Ascending aorta (tissue), 2 donors: ENCODE data around the gene TTC24. TPM values are rescaled to one million over a fixed set of nuclear protein-coding genes. Genes with fewer than 3 reads are reported as not detected.

Source experiments
- DNase-seq, 2 donors: peaks; one replicate each; pipeline ENCODE4 v3.0.0-alpha.2; 2019; ENCODE audit warnings: low spot score in 2 of 2
- H3K27ac ChIP-seq, 2 donors: fragments of 200-600 bp; sonication (generic); one replicate each; pipeline ENCODE4 v1.5.1; 2016 to 2017; ENCODE audit warnings: mild to moderate bottlenecking in 1 of 2
- H3K27me3 ChIP-seq: fragments of 200-600 bp; sonication (generic); one replicate; pipeline ENCODE4 v1.5.1; 2017
- H3K36me3 ChIP-seq, 2 donors: fragments of 200-600 bp; sonication (generic); one replicate each; pipeline ENCODE4 v1.5.1; 2016
- H3K4me1 ChIP-seq, 2 donors: fragments of 200-600 bp; sonication (generic); one replicate each; pipeline ENCODE4 v1.5.1; 2016 to 2017; ENCODE audit warnings: mild to moderate bottlenecking in 1 of 2
- H3K4me3 ChIP-seq, 2 donors: fragments of 200-600 bp; sonication (generic); one replicate each; pipeline ENCODE4 v1.5.1; 2016 to 2017; ENCODE audit warnings: mild to moderate bottlenecking in 1 of 2
- H3K9me3 ChIP-seq, 2 donors: fragments of 200-600 bp; sonication (generic); one replicate each; pipeline ENCODE4 v1.5.1; 2016
- CTCF ChIP-seq, 3 experiments: fragments of 200-600 bp in 2 of 3; fragments of 450-650 bp in 1 of 3; sonication (generic) in 2 of 3; IDR thresholded peaks; one replicate each; pipeline ENCODE4 v1.5.1; 2016 to 2019; ENCODE audit warnings: antibody characterized with exemption in 3 of 3, mild to moderate bottlenecking in 1 of 3, moderate library complexity in 1 of 3
- intact Hi-C: fragments of 100-400 bp; cut with DNase I; formaldehyde crosslinking; loops from one replicate; pipeline ENCODE4 v1.15.1; 2023
- total RNA-seq: library from RNA; depleted of rRNA; stranded (reverse); fragments of >200 nt; gene quantifications from one replicate; pipeline ENCODE4 v1.1.0, GENCODE V29; 2016

TTC24 gene
- total RNA-seq, 1 donor from 2014 or later, result not detected

- H3K4me1 ChIP-seq, result no peaks in the 10 kb centered on the region
- DNase-seq, result no peak
- TF ChIP-seq CTCF (IDR thresholded peaks at IDR 0.05), result no peak
- no peaks in the 10 kb centered on the region for H3K27me3 ChIP-seq
- intact Hi-C loops, result no loop called here
- H3K27ac ChIP-seq, result no peak overlapping the region
- H3K36me3 ChIP-seq, result no peaks in the 10 kb centered on the region
- H3K9me3 ChIP-seq, result no peaks in the 10 kb centered on the region
- no peak overlapping the region for H3K4me3 ChIP-seq
Measured at GRCh38 chr1:156554971-156555370, 24.6 kb upstream of the TTC24 start.

DNA sequence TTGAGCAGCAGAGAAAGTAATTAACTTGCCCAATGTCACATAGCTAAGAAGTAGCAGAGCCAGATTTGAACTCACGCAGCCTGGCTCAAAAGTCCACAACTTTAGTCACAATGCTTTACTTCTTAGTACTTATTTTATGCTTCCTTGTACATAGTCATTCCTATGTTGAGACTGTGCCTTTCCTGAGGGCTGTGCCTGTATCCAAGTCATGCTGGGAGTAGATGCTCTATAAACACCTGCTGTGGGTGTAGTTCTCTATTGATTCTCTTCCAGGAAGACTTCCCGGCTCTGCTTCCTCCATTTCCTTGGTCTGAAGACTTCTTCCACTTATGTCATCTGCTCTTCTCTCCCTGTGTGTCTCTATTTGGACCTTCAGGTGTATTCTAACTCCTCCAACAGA is 23.8 kb upstream of the TTC24 start:
- no peak for TF ChIP-seq CTCF (IDR thresholded peaks at IDR 0.05)
- Histone ChIP-seq H3K4me1 (no peaks in the 10 kb centered on the region), H3K27me3 (no peaks in the 10 kb centered on the region), H3K27ac (no peak overlapping the region), H3K4me3 (no peak overlapping the region), H3K36me3 (no peaks in the 10 kb centered on the region), H3K9me3 (no peaks in the 10 kb centered on the region)
- intact Hi-C loops, result no loop called here
- no peak for DNase-seq

DNA sequence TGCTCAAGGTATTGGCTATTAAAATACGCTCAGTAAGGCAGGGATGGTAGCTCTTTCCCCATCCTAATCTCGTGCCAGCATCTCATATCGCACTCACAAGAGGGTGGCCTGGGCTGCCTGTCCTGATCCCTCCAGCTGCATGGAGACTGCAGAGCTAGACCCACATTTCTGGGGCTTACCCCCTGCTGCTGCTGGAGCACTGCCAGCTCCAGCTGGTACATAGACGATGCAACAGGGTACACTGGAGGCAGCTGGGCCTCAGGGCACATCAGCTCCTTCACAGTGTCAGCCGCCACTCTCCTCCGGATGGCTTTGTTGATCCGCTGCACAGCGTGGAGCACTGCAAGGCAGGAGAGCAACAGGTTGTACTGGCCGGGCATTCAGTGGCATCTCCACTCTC is 23.2 kb upstream of the TTC24 start:
- intact Hi-C loops, result no loop called here
- Histone ChIP-seq H3K9me3 (no peaks in the 10 kb centered on the region), H3K27ac (no peak overlapping the region), H3K4me1 (no peaks in the 10 kb centered on the region), H3K4me3 (no peak overlapping the region), H3K36me3 (no peaks in the 10 kb centered on the region), H3K27me3 (no peaks in the 10 kb centered on the region)
- TF ChIP-seq CTCF (IDR thresholded peaks at IDR 0.05), result no peak
- no peak for DNase-seq

- Histone ChIP-seq H3K27me3 (no peaks in the 10 kb centered on the region), H3K9me3 (no peaks in the 10 kb centered on the region), H3K4me3 (no peak overlapping the region), H3K36me3 (no peaks in the 10 kb centered on the region), H3K4me1 (no peaks in the 10 kb centered on the region), H3K27ac (no peak overlapping the region)
- intact Hi-C loops, result no loop called here
- TF ChIP-seq CTCF (IDR thresholded peaks at IDR 0.05), result no peak
- no peak for DNase-seq
Measured at GRCh38 chr1:156559086-156559796, 20.3 kb upstream of the TTC24 start.

- no peak for TF ChIP-seq CTCF (IDR thresholded peaks at IDR 0.05)
- DNase-seq, result peak in 1 of 2 donors; percentile 19
Measured at GRCh38 chr1:156559797-156560385, 19.6 kb upstream of the TTC24 start.

More at GRCh38 chr1:156559797-156560385, 19.6 kb upstream of the TTC24 start:
- no peaks in the 10 kb centered on the region for H3K27me3 ChIP-seq
- no peak overlapping the region for H3K27ac ChIP-seq
- intact Hi-C loops, result loop anchor here (5.0 kb wide), 1 partner anchor 38 kb away; no protein-coding TSS in a partner anchor
- H3K4me3 ChIP-seq, result no peak overlapping the region
- H3K4me1 ChIP-seq, result no peaks in the 10 kb centered on the region
- no peaks in the 10 kb centered on the region for H3K9me3 ChIP-seq
- H3K36me3 ChIP-seq, result no peaks in the 10 kb centered on the region
